Measurements from ENCODE around the gene RNASEL. TPM values are rescaled to one million over a fixed set of nuclear protein-coding genes. Genes with fewer than 3 reads are reported as not detected.

The RNASEL gene
- total and polyA plus RNA-seq, 8 donors = 10.6 to 13.7 (median 13.2) TPM

DNA sequence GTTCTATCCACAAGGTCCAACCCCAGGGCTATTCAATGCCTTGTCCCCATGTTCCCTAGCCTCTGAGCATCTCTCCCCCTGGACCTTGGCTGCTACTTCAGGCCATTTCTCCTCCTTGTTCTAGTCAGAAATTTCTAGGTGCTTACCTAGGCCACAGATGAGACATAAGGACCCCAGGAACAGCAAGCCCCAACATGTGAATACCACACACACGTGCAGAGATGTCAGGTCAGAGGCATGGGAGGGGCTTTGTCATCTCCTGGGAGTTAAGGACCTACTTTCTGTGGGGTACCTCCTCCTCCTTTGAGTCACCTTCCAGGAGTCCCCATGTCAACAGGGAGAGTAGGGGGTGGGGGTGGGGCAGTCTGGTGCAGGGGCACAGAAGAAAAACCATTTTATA, 22.3 kb upstream of the RNASEL start:
- DNase-seq (no peak), ATAC-seq (no peak)
- no peak overlapping the region for H3K4me3 ChIP-seq
- TF ChIP-seq, protein P1, sequence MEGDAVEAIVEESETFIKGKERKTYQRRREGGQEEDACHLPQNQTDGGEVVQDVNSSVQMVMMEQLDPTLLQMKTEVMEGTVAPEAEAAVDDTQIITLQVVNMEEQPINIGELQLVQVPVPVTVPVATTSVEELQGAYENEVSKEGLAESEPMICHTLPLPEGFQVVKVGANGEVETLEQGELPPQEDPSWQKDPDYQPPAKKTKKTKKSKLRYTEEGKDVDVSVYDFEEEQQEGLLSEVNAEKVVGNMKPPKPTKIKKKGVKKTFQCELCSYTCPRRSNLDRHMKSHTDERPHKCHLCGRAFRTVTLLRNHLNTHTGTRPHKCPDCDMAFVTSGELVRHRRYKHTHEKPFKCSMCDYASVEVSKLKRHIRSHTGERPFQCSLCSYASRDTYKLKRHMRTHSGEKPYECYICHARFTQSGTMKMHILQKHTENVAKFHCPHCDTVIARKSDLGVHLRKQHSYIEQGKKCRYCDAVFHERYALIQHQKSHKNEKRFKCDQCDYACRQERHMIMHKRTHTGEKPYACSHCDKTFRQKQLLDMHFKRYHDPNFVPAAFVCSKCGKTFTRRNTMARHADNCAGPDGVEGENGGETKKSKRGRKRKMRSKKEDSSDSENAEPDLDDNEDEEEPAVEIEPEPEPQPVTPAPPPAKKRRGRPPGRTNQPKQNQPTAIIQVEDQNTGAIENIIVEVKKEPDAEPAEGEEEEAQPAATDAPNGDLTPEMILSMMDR (IDR thresholded peaks at IDR 0.05) = no peak
- peaks cover 0 to 33% of the 10 kb centered on the region in 2 donors for H3K27me3 ChIP-seq
- H3K4me1 ChIP-seq = peaks cover 19 to 45% of the 10 kb centered on the region in 2 donors
- no peak overlapping the region for H3K27ac ChIP-seq
- H3K9me3 ChIP-seq = no peaks in the 10 kb centered on the region
- no peaks in the 10 kb centered on the region for H3K36me3 ChIP-seq
- intact Hi-C loops (cut with DNase I) = no loop called here

DNA sequence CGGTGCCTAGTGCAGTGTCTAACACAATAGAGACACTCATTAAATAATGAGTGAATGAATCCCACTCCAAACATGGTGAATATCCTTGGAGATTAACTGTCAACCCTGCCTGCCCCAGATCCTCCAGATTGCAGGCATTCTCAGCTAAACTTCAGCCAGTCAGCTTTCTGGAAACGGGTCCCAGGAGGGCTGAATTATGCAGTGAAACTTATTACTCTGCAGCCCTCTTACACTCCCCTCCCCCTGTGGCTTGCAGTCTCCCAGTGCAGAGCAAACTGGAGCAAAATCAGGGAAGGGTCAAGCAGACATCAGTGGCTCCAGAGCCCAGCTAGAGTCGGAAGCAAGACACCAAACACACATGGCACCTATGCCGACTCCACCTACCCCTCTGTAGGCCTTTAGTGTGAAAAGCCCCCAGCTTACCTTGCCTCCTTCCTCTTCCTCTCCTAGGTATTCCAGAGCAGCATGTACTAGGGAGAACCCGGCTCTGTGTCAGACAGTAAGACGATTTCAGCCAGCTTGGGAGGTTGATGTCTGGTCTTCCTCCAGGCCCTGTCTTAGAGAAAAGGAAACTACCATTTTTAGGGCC, 21.6 kb upstream of the RNASEL start:
- peaks cover 0 to 27% of the 10 kb centered on the region in 2 donors for H3K27me3 ChIP-seq
- H3K4me1 ChIP-seq = peaks cover 13 to 38% of the 10 kb centered on the region in 2 donors
- DNase-seq (no peak), ATAC-seq (no peak)
- intact Hi-C loops (cut with DNase I) = no loop called here
- no peaks in the 10 kb centered on the region for H3K9me3 ChIP-seq
- no peaks in the 10 kb centered on the region for H3K36me3 ChIP-seq
- no peak overlapping the region for H3K4me3 ChIP-seq
- H3K27ac ChIP-seq = no peak overlapping the region
- TF ChIP-seq, protein P1 (IDR thresholded peaks at IDR 0.05) = no peak

DNA sequence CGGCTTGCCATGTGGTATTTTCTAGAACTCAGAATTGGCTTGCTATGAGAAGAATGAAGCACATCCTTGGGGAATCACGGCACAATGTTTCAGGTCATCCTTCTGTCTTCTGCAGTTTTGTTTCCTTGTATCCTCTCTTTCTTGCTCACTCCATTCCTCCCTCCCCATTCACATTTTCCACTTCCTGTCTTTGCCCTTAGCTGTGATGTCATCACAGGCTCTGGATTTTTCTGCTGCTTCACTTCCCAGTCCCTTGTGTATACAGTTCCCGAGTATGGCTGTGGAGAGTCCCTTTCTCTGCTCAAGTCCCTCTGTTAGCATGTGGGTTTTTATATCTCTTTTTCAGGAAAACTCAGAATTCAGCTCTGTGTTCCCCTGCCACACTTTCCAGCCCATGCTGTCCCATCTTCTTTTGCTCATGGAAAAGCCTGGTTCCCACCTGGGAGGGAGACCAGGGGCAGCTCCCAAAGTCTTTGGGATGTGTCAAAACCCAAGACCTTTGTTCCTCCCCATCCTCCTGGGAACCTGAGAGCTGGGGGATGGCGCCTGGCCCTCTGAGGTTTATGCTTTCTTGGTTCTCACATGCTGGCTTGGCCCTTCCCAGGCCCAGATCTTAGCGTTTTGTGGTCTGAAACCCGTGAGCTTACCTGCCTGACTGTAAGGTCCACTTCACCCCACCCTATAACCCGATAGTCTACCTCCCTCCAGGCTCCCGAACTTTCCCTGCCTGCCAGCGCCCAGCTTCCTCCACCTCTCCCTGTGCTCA, 20.0 kb upstream of the RNASEL start:
- DNase-seq (no peak), ATAC-seq (no peak)
- intact Hi-C loops (cut with DNase I) = no loop called here
- H3K4me3 ChIP-seq = no peak overlapping the region
- H3K27me3 ChIP-seq = peaks cover 0 to 18% of the 10 kb centered on the region in 2 donors
- peaks cover 5 to 30% of the 10 kb centered on the region in 2 donors for H3K4me1 ChIP-seq
- no peak overlapping the region for H3K27ac ChIP-seq
- TF ChIP-seq, protein P1 (IDR thresholded peaks at IDR 0.05) = no peak
- no peaks in the 10 kb centered on the region for H3K36me3 ChIP-seq
- H3K9me3 ChIP-seq = no peaks in the 10 kb centered on the region

- TF ChIP-seq, protein P1 (IDR thresholded peaks at IDR 0.05) = no peak
- DNase-seq = no peak
- H3K4me1 ChIP-seq = peaks cover 4 to 34% of the 10 kb centered on the region in 2 donors
- intact Hi-C loops (cut with DNase I) = no loop called here
- H3K4me3 ChIP-seq = no peak overlapping the region
- H3K36me3 ChIP-seq = no peaks in the 10 kb centered on the region
- H3K27ac ChIP-seq = no peak overlapping the region
- ATAC-seq = no peak
- H3K27me3 ChIP-seq = peaks cover 0 to 18% of the 10 kb centered on the region in 2 donors
- H3K9me3 ChIP-seq = no peaks in the 10 kb centered on the region
Measured at GRCh38 chr1:182608236-182608635, 19.2 kb upstream of the RNASEL start.

- peaks cover 4 to 35% of the 10 kb centered on the region in 2 donors for H3K4me1 ChIP-seq
- peaks cover 0 to 19% of the 10 kb centered on the region in 2 donors for H3K27me3 ChIP-seq
- H3K36me3 ChIP-seq = no peaks in the 10 kb centered on the region
- intact Hi-C loops (cut with DNase I) = no loop called here
- no peak overlapping the region for H3K4me3 ChIP-seq
- H3K9me3 ChIP-seq = no peaks in the 10 kb centered on the region
- no peak for DNase-seq
- H3K27ac ChIP-seq = no peak overlapping the region
- no peak for ATAC-seq
- TF ChIP-seq, protein P1 (IDR thresholded peaks at IDR 0.05) = no peak
Measured at GRCh38 chr1:182607566-182607965, 18.5 kb upstream of the RNASEL start.

Measured in left lung (tissue), 10 donors.